ENCODE results near the gene KIAA1958. TPM values are rescaled to one million over a fixed set of nuclear protein-coding genes. Genes with fewer than 3 reads are reported as not detected.

Gene KIAA1958
- total RNA-seq, 1 experiment from 2014 or later, result 2.0 TPM

DNA sequence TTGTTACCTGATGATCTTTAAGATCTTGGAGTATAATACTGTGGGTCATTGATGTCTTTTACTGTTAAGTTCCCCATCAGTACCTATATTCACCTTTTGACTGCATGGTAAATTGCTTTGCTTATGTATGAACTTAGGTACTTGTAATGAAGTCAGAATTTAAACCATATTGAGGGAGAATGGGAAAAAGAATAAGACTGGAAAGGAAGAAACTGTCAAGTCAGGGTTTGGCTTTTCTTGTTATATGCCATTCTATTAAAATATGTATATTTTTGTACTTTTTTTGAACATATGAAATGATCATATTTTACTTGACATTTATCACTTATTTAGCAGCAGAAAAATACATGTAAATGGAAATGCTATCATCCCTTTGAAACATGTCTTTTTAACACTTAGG is 58.6 kb downstream of the KIAA1958 start:
- in situ Hi-C loops (cut with HindIII; ENCODE audit: low pct_unique_long_range_greater_than_20kb, low sequenced_read_pairs), result no loop called here

DNA sequence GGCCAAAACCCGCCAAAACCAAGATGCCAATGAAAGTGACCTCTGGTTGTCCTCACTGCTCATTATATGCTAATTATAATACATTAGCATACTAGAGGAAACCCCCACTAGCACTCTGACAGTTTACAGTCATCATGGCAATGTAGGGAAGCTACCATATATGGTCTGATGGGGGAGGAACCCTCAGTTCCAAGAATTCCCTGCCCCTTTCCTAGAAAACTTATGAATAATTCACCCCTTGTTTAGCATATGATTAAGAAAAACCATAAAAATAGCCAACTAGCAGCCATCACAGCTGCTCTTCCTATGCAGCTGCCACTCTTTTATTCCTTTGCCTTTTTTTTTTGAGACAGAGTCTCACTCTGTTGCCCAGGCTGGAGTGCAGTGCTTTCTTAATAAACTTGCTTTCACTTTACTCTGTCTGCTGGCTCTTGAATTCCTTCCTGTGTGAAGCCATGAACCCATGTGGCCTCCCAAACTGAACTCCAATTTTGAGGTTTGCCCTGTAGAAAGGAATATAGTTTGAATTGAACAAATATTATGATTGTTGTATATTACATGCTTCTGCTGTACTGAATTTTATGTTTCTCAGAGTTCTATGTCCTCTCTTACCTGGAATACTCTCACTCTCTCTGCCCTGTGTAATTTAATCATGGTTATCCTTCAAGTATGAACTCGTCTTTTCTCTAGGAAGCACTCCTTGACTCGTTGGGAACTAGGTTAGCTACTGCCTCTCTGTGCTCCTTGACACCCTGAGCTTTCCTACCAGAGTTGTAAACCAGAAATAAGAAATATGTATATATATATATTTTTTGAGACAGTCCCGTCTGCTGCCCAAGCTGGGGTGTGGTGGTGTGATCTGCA is 59.8 kb downstream of the KIAA1958 start:
- DNase-seq (ENCODE audit: low read depth, low spot score), result peak; percentile 2
- in situ Hi-C loops (cut with HindIII; ENCODE audit: low pct_unique_long_range_greater_than_20kb, low sequenced_read_pairs), result no loop called here

More for the DNA sequence above, 58.6 kb downstream of the KIAA1958 start:
- no peak for DNase-seq (ENCODE audit: low read depth, low spot score)

DNA sequence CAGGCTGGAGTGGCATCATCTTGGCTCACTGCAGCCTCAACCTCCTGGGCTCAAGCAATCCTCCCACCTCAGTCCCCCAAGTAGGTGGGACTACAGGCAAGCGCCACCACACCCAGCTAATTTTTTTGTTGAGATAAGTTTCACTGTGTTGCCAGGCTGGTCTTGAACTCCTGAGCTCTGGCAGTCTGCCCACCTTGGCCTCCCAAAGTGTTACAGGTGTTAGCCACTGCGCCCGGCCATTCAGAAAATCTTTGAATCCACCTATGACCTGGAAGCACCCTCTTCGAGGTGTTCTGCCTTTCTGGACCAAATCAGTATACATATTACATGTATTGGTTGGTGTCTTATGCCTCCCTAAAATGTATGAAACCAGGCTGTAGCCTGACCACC is 61.4 kb downstream of the KIAA1958 start:
- in situ Hi-C loops (cut with HindIII; ENCODE audit: low pct_unique_long_range_greater_than_20kb, low sequenced_read_pairs), result no loop called here
- DNase-seq (ENCODE audit: low read depth, low spot score), result no peak

DNA sequence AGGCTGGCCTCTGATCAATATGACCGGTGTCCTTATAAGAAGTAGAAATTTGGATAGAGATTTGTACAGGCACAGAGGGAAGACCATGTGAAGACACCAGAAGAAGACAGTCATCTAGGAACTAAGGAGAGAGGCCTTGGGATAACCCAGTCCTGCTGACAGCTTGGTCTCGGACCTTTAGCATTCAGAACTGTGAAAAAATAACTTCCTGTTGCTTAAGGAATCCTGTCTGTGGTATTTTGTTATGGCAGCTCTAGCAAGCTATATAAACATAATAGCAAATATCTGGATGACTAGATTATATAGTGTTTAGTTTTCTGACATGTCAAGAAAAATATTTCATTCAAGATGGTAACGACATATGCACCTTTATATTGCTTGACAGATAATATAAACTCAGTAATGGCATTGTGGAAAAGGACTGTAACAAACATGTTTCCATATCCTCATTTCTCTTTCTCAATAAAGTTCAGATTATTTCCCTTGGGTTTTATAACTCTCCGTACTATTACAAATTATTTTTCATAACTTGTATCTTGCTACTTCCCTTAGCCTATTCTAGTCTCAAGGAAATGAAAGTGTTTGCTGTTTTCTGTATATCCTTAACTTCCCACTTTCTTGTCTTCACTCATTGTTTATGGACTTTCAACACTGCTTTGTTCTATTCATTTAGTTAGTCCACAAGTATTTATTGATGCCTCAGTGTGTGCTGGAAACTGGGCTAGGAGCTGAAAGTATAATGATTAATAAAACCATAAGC is 62.4 kb downstream of the KIAA1958 start:
- no peak for DNase-seq (ENCODE audit: low read depth, low spot score)
- in situ Hi-C loops (cut with HindIII; ENCODE audit: low pct_unique_long_range_greater_than_20kb, low sequenced_read_pairs), result no loop called here

DNA sequence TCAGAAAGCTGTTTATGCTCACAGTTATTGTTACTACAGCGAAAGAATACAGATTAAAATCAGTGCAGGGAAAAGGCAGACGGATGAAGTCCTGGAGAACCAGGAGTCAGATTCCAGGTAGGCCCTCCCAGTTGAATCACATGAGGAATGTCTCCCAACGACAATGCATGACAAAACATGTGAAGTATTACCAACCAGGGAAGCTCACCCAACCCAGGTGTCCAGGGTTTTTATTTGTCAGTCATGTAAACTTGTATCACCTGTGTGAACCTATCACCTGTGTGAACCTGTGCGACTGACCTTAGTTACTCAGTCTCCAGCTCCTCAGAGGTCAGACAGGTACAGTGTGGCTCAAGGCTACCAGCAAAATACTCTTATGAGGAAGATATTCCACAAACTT is 63.9 kb downstream of the KIAA1958 start:
- DNase-seq (ENCODE audit: low read depth, low spot score), result no peak
- in situ Hi-C loops (cut with HindIII; ENCODE audit: low pct_unique_long_range_greater_than_20kb, low sequenced_read_pairs), result no loop called here

DNA sequence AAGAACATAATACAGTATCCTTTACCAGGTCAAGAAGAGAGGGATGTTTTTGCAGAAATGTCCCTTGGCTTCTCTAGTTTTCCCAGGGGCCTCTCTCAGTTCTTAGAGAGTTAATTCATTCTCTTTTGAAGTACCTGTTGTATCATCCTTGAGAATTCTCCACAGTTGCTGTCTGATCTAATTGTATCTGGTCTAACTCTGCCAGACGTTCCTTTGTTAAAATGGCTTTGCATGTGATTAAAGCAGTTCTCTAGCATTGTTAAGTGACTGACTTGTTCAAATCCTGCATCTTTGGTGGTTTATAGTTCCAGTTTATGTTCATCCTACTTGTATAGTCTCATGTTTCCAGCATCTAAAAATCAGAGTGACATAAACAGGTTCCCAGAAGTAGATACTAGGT is 65.0 kb downstream of the KIAA1958 start:
- DNase-seq (ENCODE audit: low read depth, low spot score), result no peak
- in situ Hi-C loops (cut with HindIII; ENCODE audit: low pct_unique_long_range_greater_than_20kb, low sequenced_read_pairs), result no loop called here

DNA sequence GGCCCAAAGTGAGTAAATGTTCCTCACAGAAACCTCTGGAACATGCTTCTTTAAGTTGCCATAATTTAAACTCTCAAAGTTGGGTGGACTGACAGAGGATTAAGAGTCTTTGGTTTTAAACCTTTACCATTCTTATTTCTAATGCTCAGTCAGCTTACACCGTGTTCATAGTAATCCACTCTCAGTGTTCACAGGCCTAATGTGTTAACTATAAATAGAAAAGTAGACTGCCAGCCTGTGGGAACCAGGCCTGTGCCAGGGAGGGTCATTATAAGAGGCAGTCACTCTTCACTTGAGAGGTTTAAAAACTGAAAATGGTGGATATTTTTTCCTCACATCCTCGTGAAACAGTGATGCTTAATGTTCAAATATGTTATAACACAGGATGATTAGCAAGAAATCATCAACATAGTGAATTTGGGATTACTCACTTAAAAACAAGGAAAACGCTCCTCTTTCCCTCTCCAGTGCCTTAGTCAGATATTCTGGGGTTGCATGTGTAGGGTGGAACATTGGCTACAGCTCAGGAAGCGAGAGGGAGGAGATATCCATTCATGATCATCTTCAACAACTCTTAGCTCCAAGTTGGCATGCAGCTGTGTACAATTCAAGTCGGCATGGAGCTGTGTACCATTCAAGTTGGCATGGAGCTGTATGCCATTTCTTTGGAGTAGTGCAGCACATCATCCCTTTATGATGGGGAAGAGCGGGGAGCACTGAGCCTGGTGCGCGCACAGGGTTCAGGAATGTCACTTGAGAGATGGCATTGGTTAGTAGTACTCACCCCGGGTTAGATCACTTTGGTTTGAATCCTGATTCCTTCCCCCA is 65.8 kb downstream of the KIAA1958 start:
- in situ Hi-C loops (cut with HindIII; ENCODE audit: low pct_unique_long_range_greater_than_20kb, low sequenced_read_pairs), result no loop called here
- DNase-seq (ENCODE audit: low read depth, low spot score), result no peak

DNA sequence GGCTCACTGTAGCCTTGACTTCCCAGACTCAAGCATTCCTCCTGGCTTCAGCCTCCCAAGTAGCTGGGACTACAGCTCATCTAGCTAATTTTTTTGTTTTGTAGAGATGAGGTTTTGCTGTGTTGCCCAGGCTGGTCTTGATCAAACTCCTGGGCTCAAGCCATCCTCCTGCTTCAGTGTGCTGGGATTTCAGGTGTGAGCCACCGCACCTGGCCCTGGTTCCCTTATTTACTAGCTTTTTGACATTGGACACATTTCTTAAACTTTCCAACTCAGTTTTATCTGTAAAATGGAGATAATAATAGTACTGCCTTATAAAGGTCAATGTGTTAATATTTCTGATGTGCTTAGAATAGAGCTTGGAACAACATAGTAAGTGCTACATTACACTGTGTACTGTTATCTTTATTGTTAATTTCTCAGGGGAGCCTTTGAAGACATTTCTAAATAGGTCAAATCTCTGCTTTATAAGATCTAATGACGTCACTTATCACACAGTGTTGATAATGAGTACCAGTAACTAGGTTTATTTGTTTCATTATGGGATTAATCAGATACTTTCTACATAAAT is 66.7 kb downstream of the KIAA1958 start:
- no peak for DNase-seq (ENCODE audit: low read depth, low spot score)
- in situ Hi-C loops (cut with HindIII; ENCODE audit: low pct_unique_long_range_greater_than_20kb, low sequenced_read_pairs), result no loop called here

DNA sequence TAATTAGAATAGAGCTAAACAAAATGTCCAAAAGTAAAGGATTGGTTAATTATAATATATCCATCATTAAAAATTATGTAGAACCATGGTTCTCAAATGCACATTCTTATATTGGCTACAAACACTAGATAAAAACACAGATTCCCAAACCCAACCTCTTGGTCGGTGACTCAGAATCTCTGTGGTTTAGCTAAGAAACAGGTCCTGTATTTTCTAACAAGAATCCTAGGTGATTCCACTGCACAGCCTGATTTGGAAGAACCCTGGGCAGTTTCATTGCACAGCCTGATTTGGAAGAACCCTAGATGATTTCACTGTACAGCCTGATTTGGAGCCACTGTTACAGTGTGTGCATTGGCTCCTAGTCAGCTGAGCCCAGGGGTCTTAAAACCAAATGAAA is 67.9 kb downstream of the KIAA1958 start:
- in situ Hi-C loops (cut with HindIII; ENCODE audit: low pct_unique_long_range_greater_than_20kb, low sequenced_read_pairs), result no loop called here
- DNase-seq (ENCODE audit: low read depth, low spot score), result no peak

DNA sequence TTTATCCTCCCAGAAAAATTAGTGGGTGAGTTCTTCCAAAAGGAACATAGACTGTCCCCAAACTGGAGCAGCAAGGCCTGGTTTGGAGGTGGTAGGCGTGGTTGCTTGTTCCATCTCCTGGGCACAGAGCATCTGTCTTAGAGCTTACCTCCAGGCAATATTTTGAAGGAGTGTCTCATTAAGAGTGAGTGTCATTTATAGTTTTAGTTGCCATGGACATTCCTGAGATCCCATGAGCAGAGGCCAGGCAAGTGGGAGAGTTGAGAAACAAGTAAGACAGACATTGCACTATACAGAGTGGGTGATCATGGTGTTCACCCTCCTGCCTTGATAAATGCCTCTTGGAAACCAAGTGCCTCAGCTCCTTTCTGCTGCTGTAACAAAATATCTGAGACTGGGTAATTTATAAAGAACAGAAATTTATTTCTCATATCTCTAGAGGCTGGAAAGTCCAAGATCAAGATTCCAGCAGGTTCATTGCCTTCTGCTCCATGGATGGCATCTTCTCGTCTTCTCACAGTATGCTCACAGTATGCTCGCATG is 68.5 kb downstream of the KIAA1958 start:
- DNase-seq (ENCODE audit: low read depth, low spot score), result no peak

DNA sequence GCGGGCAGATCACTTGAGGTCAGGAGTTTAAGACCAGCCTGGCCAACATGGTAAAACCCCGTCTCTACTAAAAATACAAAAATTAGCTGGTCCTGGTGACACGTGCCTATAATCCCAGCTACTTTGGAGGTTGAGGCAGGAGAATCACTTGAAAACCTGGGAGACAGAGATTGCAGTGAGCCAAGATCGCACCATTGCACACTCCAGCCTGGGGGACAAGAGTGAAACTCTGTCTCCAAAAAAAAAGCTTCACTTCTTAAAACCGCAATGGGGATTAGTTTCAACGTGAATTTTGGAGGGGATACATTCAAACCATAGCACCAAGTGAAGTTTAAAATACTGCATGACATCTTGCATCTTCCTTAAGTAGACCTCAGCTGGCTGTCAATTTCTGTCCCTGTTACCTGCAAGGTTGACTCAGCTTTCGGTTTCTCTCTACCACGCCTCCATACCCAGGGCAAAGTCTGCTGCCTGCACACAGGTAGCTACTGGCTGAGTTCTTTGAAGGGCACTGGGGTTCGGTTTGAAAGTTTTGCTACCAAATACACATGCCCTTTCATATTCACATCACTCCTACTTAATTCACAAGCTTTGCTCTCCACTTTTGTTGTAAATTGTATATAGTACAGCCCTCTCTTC is 69.3 kb downstream of the KIAA1958 start:
- DNase-seq (ENCODE audit: low read depth, low spot score), result no peak
- in situ Hi-C loops (cut with HindIII; ENCODE audit: low pct_unique_long_range_greater_than_20kb, low sequenced_read_pairs), result no loop called here

More for the DNA sequence above, 68.5 kb downstream of the KIAA1958 start:
- in situ Hi-C loops (cut with HindIII; ENCODE audit: low pct_unique_long_range_greater_than_20kb, low sequenced_read_pairs), result no loop called here

DNA sequence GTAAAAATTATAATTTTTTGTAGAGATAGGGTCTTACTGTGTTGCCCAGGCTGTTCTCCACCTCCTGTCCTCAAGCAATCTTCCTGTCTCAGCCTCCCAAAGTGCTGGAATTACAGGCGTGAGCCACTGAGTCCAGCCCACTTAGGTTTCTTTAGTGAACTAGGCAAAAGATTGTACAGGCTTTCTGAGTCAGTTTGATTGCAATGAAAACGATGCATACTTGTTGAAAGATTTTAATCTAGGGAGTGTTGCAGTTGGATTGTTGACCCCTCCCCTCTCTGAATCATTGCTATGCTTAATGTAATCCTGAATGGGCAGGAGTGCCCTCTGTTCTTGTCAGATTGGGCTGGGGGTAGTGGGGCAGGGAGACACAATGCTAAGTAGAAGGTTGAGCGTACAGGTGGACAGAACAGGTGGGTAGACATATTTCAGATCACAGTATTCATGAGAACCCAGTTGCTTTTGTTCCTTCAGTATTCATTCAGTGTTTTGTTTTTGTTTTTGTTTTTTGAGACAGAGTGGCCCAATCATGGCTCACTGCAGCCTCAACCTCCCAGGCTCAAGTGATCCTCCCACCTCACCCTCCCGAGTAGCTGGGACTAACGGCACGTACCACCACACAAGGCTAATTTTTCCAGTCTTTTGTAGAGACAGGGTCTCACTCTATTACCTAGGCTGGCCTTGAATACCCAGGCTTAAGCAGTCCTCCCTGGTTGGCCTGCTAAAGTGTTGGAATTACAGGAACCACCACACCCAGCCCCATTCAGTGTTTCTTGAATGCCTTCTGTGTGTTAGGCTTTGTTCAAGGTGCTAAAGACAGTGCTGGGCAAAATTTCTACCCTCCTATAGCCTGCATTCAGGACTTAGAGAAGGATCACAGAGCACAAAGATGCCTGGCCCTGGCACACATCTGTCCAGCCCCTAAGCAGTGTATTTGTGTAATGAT is 70.1 kb downstream of the KIAA1958 start:
- in situ Hi-C loops (cut with HindIII; ENCODE audit: low pct_unique_long_range_greater_than_20kb, low sequenced_read_pairs), result no loop called here

DNA sequence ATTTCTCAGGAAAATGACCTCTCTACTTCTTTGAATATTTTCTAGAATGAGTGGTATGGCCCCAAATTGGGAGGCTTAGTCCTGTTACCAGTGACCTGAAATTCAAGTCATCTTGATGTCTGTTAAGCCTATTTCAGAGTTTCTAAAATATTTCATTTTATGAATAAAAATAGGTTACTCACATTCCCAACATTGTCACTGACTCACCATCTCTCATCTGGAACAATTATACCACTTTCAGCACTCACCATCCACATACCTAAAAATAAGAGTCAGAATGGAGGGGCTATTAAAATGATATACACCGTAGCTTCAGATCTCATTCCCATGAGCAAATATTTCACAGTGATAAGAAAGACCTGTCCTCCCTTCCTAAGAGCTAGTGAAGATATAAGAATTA is 71.8 kb downstream of the KIAA1958 start:
- DNase-seq (ENCODE audit: low read depth, low spot score), result no peak
- in situ Hi-C loops (cut with HindIII; ENCODE audit: low pct_unique_long_range_greater_than_20kb, low sequenced_read_pairs), result no loop called here

More for the DNA sequence above, 70.1 kb downstream of the KIAA1958 start:
- no peak for DNase-seq (ENCODE audit: low read depth, low spot score)

DNA sequence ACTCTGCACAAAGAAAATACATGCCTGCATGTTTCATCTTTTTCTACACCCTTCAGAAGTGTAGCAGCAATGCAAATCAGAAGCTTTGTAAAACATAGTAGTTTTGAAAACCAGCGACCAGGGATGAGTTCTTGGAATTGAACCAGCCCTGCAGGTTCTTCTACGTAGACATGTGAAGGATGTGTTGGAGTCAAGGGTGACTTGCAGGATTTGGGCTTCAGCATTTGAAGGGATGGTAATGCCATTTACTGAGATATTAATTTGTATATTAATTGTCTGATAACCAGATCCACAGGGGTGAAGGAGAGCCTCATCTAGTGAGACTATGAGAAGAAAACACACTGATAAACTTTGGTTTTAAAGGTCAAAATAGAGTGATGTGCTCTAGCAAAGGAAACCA is 72.4 kb downstream of the KIAA1958 start:
- in situ Hi-C loops (cut with HindIII; ENCODE audit: low pct_unique_long_range_greater_than_20kb, low sequenced_read_pairs), result no loop called here
- DNase-seq (ENCODE audit: low read depth, low spot score), result no peak

DNA sequence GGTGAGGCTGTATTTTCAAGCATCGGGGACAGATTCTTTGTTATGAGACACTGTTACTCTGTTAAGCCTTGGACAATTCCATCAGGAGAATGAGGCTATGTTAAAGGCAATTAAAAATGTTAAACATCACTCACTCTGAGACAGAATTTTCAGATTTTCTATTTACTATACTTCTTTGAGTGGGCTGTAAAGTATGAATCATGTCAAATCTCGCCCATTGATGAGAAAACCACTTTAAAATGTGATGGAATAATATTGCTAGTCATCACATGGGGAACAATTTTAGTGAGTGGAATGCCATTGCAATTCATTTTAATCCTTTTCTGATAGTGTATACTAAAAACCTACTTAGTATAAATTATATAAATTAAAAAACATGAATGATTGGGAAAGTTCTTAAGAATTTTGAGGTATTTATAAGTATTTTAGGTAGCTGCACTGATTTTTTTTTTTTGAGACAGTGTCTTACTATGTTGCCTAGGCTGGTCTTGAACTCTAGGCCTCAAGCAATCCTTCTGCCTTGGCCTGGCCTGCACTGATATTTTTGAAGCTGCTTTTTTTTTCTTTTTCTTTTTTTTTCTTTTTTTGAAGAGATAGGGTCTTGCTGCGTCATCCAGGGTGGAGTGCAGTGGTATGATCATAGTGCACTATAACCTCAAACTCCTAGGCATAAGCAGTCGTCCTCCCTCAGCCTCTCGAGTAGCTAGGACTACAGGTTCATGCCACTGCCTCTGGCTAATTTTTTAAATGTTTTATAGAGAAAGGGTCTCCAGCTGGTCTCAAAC is 73.2 kb downstream of the KIAA1958 start:
- DNase-seq (ENCODE audit: low read depth, low spot score), result no peak
- in situ Hi-C loops (cut with HindIII; ENCODE audit: low pct_unique_long_range_greater_than_20kb, low sequenced_read_pairs), result no loop called here
